Activated CD8-positive, alpha-beta memory T cell treated with anti-CD3 and anti-CD28 coated beads, Interleukin-2, amount 50 U/mL, for 24 hours (primary cell): ENCODE measurements around the gene GPHN.
"Not testable (repeated sequence)": the region's sequence is repeated elsewhere in the genome, so short reads cannot be mapped to it uniquely, and the experiment has no call there.

Experiments used
- DNase-seq: peaks from one replicate; pipeline ENCODE4 v3.0.0-alpha.2; 2020; ENCODE audit errors: extremely low read depth

Gene GPHN

DNA sequence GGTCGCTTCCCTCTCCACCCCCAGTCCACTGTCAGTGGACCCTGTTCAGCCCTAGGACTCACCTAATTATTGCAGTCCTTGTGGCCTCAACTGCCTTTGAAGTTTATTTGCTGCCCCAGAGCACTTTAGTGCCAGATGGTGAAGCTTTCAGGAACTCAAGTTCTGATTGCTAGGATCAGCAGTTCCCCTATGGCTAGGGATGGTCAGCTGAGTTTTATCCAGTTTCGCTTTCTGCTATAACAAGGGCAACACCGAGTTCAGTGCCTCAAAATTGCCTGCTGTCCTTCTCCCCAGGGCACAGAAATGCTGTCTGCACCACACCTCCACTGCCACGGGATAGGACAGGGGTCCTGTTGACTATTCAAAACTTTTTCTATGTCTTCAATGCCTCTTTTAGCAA is 295.0 kb downstream of the GPHN start:
- DNase-seq, result no peak

DNA sequence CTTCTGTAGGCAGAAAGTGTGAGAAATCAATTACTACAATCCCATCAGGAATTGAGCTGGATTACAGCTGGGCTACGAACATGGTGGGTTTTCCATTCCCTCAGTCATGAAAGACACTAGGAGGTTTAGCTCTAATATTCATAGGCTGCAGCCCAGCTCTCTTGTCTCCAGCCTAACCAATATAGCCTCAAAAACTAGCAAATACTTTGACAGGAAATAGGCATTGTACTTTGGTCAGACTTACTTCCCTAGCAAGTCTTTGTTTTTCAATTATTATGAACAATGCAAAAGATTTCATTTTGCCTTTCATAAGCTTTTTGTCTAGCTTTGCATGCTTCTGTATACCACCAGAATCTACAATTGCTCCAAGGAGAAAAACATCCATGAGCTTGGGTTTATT is 296.2 kb downstream of the GPHN start:
- no peak for DNase-seq

DNA sequence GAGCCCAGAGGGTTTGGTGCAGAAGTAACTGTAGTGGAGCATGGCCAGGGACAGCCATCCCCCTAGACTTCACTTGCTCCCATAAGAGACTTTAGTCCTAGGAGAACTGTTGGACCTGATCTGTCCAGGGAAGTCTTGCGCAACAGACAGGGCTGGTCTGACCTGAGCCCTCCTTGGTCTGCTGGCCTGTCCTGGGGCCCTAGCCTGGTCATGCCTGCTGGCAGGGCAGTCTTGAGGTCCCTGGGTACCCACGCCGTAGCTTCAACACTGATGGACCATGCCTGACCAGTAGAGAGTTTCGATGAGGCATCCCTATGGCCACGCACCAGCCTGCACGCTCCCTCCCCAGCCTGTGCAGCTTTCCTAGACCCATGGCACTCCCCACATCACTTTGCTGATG is 305.7 kb downstream of the GPHN start:
- DNase-seq, result no peak

DNA sequence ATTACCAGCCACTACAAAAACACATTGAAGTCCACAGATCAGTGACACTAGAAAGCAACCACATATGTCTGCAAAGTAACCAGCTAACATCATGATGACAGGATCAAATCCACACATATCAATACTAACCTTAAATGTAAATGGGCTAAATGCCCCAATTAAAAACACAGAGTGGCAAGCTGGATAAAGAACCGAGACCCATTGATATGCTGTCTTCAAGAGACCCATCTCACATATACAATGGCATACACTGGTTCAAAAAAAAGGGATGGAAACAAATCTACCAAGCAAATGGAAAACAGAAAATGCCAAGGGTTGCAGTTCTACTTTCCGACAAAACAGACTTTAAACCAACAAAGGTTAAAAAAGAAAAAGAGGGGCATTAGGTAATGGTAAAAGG is 307.7 kb downstream of the GPHN start:
- DNase-seq, result no peak

DNA sequence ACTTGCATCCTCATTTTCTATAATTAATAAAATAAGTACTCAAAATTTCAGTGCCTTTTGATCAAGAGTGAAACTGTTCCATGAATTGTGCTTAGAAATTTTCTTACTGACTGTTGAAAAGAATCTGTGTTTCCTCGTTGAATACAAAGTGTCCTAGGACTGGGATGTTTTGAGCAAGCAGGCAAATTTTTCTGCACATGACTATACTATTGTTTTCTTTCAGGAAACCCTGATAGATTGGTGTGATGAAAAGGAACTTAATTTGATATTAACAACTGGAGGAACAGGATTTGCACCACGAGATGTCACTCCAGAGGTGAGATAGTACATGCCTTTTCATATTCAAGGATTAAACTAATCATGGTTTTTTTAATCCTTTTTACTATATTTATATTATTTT is 316.3 kb downstream of the GPHN start:
- DNase-seq, result no peak

DNA sequence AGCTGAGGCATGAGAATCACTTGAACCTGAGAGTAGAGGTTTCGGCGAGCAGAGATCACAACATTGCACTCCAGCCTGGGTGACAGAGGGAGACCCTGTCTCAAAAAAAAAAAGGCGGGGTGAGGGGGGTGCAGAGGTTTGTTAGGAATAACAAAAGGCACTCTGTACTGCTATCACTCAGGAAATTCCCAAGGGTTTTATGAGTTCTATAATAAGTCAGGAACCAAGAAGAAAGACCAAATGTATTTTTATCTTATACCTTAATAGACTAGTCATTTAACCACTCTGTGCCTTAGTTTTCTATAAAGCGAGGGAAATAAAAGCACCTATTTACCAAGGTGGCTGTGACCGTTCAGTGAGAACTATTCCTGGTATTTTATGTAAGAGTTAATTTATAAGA is 319.2 kb downstream of the GPHN start:
- DNase-seq, result no peak

DNA sequence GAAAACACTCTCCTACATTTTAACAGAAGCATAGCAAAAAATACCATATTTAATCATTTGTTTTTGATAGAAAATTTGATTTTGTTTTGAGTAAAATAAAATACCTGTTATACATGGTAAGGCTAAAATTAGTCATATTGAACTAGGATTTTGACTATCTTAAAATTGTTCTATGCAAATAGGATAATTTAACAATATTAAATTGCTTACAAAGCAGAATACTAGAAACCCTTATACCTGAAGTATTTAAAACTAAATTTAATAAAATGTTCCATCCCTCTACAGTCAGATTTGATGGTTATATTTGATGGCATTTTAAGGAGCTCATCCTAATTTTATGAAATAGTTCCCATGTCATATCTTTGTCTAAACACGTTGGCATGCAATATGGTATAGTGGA is 323.2 kb downstream of the GPHN start:
- no peak for DNase-seq

DNA sequence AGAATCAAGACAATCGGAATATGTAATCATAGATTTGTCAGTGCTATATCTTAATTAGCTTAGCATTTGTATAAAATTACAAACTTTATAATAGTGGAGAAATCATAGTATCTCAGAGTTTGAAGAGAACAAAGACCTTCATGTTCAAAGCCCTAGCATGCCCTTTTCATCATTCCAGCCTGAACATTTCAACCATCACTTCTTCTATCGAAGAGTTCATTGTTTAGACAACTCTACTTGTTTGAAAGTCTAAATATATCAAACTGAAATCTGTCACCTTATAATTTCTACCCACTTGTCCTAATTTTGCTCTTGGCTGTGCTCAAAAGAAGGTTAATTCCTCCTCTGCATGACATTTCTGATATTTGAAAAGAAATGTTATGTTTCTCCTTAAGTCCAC is 325.9 kb downstream of the GPHN start:
- DNase-seq, result no peak

DNA sequence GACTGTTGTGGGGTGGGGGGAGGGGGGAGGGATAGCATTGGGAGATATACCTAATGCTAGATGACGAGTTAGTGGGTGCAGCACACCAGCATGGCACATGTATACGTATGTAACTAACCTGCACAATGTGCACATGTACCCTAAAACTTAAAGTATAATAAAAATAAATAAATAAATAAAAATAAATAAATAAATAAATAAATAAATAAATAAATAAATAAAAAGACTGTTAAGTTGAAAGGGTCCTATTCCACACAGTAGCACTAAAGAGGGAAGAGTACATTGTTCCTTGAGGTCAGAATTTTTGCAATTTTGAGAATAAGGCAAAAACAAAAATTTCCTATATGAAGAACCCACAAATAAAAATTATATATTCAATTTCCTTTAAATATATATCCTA is 329.5 kb downstream of the GPHN start:
- not testable (repeated sequence) for DNase-seq

DNA sequence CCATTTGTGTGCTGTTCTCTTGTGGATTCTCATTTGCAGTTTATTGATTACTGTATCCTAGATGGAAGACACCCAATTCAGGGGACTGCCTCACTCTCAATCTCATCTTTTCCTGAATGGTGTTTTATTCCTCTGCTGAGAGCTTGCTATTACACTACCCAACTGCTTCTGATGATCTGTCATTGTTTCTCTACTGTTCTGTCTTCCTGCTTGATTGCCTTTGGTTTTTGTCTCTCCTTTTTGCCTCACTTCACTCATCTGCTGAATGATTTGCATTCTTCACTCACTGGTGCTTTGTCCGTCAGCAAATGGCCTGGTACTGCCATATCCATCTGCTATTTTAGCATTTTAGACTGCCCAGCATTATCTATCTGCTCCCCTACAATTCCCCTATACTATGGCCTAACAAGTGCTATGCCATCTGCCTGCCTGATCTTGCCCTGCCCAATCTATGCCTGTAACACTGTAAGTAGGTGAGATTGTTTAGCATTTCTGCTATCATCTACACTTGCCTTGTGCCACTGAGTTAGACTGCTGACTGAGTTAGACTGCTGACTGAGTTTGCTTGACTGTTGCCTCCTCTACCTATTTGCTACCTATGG is 335.1 kb downstream of the GPHN start:
- no peak for DNase-seq

DNA sequence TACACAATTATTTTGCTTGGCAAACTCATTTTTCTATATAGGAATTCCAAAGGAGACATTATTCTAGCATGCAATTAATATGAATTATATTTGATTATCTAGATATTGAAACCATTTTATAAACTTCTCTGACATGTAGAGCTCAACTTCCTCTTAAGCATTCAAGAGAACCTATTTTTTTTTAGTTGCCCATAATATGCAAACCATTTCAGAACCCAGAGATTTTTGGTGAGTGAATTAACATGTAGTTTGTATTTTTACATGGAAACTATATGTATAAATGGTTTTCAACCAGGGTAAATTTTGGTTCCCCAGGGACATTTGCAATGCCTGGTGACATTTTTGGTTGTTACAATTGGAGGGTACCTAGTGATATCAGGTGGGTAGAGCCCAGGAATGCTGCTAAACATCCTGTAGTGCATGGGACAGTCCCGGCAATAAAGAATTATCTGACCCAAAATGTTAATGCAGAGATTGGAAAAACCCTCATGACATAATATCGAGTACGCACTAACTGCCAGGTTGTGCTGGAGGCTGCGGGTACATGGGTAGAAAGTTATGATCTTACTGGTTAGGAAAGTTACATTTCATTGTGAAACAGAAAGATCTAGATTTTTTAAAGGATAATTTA is 342.4 kb downstream of the GPHN start:
- DNase-seq, result no peak

DNA sequence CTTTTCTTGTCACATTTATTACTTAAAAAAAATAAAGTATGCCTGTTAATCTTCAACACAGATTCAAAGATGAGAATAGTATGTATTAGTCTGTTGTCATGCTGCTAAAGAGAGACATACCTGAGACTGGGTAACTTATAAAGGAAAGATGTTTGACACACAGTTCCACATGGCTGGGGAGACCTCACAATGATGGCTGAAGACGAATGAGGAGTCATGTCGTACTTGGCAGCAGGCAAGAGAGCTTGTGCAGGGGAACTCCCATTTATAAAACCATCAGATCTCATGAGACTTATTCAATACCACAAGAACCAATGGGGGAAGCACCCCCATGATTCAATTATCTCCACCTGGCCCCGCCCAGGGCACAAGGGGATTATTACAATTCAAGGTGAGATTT is 345.4 kb downstream of the GPHN start:
- no peak for DNase-seq

DNA sequence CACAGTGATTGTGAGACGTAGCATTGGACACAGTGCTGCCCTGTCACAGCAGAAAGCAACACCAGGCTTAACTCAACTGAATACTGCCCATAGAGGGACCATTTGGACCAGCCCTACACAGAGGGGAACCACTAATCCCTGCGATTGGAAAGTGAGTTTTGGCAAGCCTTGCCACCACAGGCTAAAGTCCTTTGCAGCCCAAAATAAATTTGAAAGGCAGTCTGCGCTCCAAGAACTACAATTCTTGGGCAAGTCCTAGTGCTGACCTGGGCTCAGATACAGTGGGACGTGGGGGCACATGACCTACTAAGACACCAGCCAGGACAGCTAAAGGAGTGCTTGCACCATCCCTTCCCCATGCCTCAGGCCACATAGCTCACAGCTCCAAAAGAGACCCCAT is 349.9 kb downstream of the GPHN start:
- no peak for DNase-seq

DNA sequence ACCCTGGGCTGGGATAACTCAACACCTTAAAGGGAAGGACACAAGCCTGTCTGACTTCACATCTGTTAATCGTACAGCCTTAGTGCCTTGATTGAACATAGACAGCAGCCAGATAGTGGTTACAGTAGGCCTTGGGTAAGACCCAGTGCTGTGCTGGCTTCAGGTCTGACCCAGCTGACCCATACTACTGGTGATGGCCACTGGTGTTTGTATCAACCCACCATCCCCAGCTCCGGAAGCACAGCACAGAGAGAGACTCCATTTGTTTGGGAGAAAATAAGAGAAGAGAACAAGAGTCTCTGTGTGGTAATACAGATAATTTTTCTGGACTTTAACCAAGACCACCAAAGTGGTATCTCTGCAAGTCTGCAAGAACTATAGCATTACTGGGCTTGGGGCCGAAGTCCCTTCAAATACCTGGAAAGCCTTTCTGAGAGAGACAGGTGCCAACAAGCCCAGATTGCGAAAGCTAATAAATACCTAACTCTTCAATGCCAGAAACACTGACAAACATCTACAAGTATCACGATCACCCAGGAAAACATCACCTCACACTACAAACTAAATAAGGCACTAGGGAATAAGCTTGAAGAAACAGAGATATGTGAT is 351.2 kb downstream of the GPHN start:
- DNase-seq, result no peak

DNA sequence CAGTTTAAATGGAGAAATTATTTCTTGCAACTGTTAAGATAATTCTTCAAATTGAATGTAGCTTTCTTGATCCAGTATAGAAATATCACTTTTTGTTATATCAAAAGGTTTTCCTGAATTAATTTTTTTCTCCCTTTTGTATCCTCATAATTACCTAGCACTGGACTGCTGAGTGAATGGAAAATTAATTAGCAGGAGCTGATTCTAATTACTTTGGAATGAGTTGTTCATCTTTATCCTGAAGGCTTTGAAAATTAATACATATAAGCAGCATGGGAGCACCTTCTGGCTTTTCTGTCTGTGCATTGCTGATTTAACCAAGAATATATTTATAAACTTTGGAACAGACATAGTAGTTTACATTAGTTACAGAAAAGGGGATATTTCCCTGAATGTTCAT is 373.6 kb downstream of the GPHN start:
- DNase-seq, result no peak

DNA sequence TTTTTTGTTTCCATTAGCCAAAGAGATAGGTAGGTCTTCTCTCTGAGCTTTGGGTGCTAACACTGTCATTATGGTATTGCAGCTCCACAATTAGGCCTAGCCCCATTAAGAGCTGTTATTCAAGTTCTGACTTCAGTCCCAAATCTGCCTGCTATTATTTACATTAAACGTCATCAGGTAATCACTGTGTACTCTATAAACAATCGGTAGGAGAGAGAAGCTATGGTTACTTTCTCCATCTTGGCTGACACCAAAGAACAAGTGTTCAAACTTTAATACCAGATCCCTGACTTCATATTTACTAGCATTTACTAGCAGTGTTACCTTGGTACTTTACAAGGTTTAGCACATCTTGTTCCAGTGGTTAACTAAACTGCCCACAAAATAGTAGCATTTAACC is 376.2 kb downstream of the GPHN start:
- DNase-seq, result no peak

DNA sequence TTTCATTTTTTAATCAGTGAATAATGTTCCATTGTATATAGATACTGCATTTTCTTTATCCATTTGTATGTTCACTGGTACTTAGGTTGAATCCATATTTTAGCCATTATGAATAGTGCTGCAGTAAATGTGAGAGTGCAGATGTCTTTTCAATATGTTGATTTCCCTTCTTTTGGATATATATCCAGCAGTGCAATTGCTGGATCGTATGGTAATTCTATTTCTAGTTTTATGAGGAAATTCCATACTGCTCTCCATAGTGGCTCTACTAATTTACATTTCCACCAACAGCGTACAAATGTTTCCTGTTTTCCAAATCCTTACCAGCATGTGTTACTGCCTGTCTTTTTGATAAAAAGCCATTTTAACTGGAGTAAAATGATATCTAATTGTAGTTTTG is 392.8 kb downstream of the GPHN start:
- DNase-seq, result no peak

DNA sequence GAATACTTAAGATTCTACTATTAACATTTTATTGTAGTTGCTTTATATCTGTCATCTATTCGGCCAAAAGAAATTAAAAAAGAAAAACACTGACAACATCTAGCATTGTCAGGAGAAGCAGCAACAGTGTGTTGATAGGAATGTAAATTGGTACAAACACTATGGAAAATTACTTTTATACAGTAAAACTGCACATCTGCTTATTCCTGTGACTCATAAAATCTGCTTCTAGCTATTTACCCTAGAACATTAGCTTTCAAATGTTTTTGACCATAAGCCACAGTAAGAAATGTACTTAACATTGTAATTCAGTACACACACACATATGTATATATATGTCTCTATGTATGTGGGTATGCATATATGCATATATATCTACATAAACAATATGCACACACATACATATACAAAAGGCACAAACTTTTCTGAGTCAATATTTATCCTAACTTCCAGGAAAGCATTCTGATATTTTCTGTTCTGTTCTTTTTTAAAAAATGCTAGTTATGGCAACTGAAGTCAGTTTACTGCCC is 402.4 kb downstream of the GPHN start:
- no peak for DNase-seq

DNA sequence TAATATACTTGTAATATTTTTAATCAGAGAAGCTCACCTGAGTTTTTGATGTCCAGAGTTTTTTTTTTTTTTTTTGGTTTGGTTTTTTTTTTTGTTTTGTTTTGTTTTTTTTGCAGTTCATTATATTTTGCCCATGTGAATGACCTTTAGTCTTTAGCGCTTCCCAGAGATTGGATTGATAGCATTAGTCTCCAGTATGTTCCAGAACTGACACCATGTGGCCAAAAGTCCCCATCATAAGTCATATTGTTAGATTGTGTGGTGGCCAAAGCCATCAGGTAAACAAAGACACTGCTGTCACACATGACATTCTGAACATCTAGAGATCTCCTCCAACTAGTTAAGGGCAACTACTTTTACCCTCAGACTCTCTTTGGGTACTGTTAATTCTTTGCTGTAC is 408.5 kb downstream of the GPHN start:
- no peak for DNase-seq

DNA sequence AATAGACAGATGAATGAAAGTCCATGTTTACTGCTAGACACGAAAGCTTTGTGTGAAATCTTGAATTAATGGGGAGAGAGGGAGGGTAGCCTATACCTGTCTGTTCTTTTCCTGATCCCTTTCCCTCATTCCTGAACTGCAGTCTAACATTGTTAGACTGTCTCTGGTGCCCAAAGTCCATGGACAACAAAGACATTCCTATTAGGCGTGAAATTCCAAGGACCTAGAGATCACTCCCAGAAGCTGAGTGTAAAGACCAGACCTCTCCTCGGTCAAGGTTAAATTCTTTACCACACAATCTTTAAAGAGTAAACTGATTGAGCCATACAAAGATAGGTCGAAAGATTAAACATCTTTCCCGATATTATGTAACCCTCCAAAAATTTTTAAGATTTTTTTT is 410.6 kb downstream of the GPHN start:
- DNase-seq, result no peak

DNA sequence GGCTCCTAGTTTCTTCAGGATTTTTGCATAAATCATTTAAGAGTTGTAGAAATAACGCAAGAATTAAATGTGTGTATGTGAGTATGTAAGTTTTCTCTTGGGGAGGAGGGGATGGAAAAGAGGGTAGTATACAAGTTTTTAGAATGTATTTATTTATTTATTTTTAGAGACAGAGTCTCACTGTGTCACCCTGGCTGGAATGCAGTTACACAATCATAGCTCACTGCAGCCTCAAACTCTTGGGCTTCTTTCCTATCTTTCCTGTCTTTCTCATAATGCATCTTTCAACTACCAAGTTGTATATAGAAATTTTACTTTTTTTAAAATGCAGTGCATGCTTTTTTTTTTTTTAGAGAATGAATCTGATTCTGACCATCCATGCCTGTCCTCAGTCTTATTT is 412.2 kb downstream of the GPHN start:
- DNase-seq, result no peak

DNA sequence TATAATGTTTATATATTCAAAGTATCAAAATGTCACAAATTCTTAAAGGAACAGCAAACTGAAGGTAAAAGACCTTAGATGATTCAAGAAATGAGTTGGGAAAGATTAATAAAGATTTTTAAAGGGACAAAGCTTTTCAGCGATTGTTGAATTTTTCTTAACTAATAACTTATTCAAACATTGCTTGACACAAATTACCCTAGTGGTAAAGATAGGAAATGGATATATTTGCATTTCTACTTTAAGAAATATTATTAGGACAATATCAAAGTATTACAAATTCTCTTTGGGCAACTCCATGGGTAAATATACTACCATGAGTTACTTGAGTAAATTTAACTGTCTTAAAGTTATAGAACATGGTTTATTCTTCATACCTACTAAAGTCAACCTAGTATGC is 415.3 kb downstream of the GPHN start:
- DNase-seq, result no peak

DNA sequence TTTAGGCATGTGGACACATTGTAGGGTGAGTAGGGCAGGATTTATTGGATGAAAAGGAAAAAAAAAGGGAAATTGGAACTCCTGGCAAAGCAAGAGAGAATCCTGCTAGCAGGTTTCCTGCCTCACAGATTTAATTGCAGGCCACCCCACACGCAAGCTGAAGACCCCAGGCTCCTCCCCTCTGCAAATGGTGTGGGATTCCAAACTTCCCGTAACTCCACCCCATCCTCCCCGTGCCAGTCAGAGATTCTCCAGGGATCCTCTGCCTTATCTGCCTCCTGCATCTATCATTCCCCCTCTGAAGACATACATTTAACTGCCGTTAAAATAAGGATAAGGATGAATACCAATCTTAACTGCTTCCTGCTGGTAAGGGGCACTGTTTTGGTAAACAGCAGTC is 431.5 kb downstream of the GPHN start:
- DNase-seq, result no peak

DNA sequence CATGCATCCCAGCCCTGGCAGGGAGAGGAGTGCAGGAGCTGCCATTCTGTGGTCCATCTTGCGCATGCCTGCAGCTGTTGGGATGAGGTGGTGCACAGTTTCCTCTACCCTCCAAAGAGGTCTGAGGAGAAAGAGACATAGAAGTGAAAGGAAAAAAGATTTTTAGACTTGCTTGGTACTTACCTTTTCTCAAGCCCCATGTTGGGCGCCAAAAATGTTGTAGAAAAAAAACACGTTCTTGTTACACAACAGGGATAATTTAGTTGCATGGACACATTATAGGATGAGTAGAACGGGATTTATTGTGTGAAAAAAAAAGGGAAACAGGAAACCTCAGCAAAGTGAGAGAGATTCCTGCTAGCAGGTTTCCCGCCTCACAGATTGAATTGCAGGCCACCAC is 436.9 kb downstream of the GPHN start:
- DNase-seq, result no peak
